ENCODE results near the gene OTOA. TPM values are rescaled to one million over a fixed set of nuclear protein-coding genes. Genes with fewer than 3 reads are reported as not detected.

Gene OTOA
- total and polyA plus RNA-seq, 2 of the 8 experiments (the other 6 are each of a cell fraction or from before 2014, with no cell fraction given): 0.06 to 0.32 TPM

DNA sequence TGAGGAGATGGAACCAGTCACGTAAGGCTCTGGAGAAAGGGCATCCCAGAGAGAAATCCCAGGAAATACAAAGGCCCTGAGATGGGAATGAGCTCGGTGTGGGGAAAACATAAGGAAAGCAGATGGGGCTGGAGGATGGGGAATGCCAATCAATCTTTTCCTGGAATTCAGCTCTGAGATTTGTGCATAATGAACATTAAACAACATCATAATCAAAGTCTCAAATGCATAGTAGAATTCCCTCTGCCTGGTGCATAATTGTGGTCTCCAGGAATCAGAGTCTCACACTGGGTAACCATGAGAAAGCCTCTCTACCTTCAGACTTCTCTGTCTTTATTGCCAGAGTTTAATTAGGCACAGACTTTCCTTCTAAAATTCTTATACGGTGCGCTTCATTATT, 30.8 kb downstream of the OTOA start (continued):
- TF ChIP-seq, protein P1, sequence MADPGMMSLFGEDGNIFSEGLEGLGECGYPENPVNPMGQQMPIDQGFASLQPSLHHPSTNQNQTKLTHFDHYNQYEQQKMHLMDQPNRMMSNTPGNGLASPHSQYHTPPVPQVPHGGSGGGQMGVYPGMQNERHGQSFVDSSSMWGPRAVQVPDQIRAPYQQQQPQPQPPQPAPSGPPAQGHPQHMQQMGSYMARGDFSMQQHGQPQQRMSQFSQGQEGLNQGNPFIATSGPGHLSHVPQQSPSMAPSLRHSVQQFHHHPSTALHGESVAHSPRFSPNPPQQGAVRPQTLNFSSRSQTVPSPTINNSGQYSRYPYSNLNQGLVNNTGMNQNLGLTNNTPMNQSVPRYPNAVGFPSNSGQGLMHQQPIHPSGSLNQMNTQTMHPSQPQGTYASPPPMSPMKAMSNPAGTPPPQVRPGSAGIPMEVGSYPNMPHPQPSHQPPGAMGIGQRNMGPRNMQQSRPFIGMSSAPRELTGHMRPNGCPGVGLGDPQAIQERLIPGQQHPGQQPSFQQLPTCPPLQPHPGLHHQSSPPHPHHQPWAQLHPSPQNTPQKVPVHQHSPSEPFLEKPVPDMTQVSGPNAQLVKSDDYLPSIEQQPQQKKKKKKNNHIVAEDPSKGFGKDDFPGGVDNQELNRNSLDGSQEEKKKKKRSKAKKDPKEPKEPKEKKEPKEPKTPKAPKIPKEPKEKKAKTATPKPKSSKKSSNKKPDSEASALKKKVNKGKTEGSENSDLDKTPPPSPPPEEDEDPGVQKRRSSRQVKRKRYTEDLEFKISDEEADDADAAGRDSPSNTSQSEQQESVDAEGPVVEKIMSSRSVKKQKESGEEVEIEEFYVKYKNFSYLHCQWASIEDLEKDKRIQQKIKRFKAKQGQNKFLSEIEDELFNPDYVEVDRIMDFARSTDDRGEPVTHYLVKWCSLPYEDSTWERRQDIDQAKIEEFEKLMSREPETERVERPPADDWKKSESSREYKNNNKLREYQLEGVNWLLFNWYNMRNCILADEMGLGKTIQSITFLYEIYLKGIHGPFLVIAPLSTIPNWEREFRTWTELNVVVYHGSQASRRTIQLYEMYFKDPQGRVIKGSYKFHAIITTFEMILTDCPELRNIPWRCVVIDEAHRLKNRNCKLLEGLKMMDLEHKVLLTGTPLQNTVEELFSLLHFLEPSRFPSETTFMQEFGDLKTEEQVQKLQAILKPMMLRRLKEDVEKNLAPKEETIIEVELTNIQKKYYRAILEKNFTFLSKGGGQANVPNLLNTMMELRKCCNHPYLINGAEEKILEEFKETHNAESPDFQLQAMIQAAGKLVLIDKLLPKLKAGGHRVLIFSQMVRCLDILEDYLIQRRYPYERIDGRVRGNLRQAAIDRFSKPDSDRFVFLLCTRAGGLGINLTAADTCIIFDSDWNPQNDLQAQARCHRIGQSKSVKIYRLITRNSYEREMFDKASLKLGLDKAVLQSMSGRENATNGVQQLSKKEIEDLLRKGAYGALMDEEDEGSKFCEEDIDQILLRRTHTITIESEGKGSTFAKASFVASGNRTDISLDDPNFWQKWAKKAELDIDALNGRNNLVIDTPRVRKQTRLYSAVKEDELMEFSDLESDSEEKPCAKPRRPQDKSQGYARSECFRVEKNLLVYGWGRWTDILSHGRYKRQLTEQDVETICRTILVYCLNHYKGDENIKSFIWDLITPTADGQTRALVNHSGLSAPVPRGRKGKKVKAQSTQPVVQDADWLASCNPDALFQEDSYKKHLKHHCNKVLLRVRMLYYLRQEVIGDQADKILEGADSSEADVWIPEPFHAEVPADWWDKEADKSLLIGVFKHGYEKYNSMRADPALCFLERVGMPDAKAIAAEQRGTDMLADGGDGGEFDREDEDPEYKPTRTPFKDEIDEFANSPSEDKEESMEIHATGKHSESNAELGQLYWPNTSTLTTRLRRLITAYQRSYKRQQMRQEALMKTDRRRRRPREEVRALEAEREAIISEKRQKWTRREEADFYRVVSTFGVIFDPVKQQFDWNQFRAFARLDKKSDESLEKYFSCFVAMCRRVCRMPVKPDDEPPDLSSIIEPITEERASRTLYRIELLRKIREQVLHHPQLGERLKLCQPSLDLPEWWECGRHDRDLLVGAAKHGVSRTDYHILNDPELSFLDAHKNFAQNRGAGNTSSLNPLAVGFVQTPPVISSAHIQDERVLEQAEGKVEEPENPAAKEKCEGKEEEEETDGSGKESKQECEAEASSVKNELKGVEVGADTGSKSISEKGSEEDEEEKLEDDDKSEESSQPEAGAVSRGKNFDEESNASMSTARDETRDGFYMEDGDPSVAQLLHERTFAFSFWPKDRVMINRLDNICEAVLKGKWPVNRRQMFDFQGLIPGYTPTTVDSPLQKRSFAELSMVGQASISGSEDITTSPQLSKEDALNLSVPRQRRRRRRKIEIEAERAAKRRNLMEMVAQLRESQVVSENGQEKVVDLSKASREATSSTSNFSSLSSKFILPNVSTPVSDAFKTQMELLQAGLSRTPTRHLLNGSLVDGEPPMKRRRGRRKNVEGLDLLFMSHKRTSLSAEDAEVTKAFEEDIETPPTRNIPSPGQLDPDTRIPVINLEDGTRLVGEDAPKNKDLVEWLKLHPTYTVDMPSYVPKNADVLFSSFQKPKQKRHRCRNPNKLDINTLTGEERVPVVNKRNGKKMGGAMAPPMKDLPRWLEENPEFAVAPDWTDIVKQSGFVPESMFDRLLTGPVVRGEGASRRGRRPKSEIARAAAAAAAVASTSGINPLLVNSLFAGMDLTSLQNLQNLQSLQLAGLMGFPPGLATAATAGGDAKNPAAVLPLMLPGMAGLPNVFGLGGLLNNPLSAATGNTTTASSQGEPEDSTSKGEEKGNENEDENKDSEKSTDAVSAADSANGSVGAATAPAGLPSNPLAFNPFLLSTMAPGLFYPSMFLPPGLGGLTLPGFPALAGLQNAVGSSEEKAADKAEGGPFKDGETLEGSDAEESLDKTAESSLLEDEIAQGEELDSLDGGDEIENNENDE (IDR thresholded peaks at IDR 0.05; ENCODE audit: insufficient replicate concordance, low read length): no peak
- no peak for TF ChIP-seq CHD1 (IDR thresholded peaks at IDR 0.05; ENCODE audit: low read depth, low read length)
- TF ChIP-seq RNF2 (IDR thresholded peaks at IDR 0.05; ENCODE audit: borderline replicate concordance, low read depth, low read length, missing control alignments, poor library complexity, severe bottlenecking): no peak
- TF ChIP-seq SP1 (IDR thresholded peaks at IDR 0.05; ENCODE audit: low read depth, low read length): no peak
- TF ChIP-seq FOSL1 (IDR thresholded peaks at IDR 0.05; ENCODE audit: insufficient read depth, low read depth, low read length): no peak
- TF ChIP-seq CREB1 (IDR thresholded peaks at IDR 0.05): no peak
- no peak for TF ChIP-seq POLR2A (IDR thresholded peaks at IDR 0.05; ENCODE audit: control extremely low read depth in 1 of 2, low read depth in 2 of 2, low read length in 2 of 2)
- no peak for TF ChIP-seq SUZ12 (IDR thresholded peaks at IDR 0.05; ENCODE audit: low read length)
- TF ChIP-seq SRF (IDR thresholded peaks at IDR 0.05; ENCODE audit: low read depth, low read length): no peak

Data from H1 (cell line).